IMR-90 (cell line): ENCODE results near the gene ROGDI. TPM values are rescaled to one million over a fixed set of nuclear protein-coding genes. Genes with fewer than 3 reads are reported as not detected.

Source experiments
- ATAC-seq: fragments of 200-7000 bp; cut with Tn5 transposase; 2 replicates; pipeline ENCODE4 v1.9.1; 2020; ENCODE audit warnings: low read depth, mild to moderate bottlenecking, moderate library complexity
- BruUV-seq: library from RNA; stranded (reverse); fragments of 400-500 nt; replicated peaks from 2 replicates; lab custom pipeline; 2021; lab: Mats Ljungman, UMichigan
- CTCF ChIA-PET: fragments of 300-600 bp; formaldehyde crosslinking; extraction: SDS; loops from one replicate; lab custom pipeline; 2021; ENCODE audit warnings: antibody characterized with exemption; lab: Yijun Ruan, JAX
- POLR2A ChIA-PET: fragments of 300-600 bp; sonication (Branson Sonifier 250); formaldehyde crosslinking; loops from one replicate; lab custom pipeline; 2022; ENCODE audit warnings: antibody characterized with exemption; ENCODE audit not compliant: unreplicated experiment; lab: Charles Lee
- DNase-seq: peaks from one replicate; pipeline ENCODE4 v3.0.0; 2013
- H2AFZ ChIP-seq: replicated peaks from 2 replicates; pipeline ENCODE3; 2013; ENCODE audit warnings: low read length, mild to moderate bottlenecking; ENCODE audit not compliant: poor library complexity
- H2AK5ac ChIP-seq: 2 replicates; pipeline ENCODE4 v1.6.1; 2013; ENCODE audit warnings: low read depth, low read length, inconsistent platforms
- H2AK9ac ChIP-seq: replicated peaks from 2 replicates; pipeline ENCODE3; 2013; ENCODE audit warnings: mild to moderate bottlenecking, low read depth, low read length, moderate library complexity; ENCODE audit not compliant: poor library complexity
- H2BK120ac ChIP-seq: 2 replicates; pipeline ENCODE4 v1.6.1; 2013; ENCODE audit warnings: low read depth, low read length, inconsistent platforms
- H2BK15ac ChIP-seq: 3 replicates; pipeline ENCODE4 v1.6.1; 2013; ENCODE audit warnings: low read depth, low read length, inconsistent platforms
- H2BK20ac ChIP-seq: 2 replicates; pipeline ENCODE4 v1.6.1; 2013; ENCODE audit warnings: low read depth, mild to moderate bottlenecking, inconsistent platforms, low read length, moderate library complexity
- H2BK5ac ChIP-seq: 2 replicates; pipeline ENCODE4 v1.6.1; 2013; ENCODE audit warnings: mild to moderate bottlenecking, low read depth, low read length, inconsistent platforms; ENCODE audit not compliant: poor library complexity, severe bottlenecking
- H3K14ac ChIP-seq: replicated peaks from 2 replicates; pipeline ENCODE4 v1.6.1; 2013; ENCODE audit warnings: low read depth, low read length, inconsistent platforms
- H3K18ac ChIP-seq: 2 replicates; pipeline ENCODE4 v1.6.1; 2013; ENCODE audit warnings: low read depth, low read length, control low read depth
- H3K23ac ChIP-seq: 2 replicates; pipeline ENCODE4 v1.6.1; 2013; ENCODE audit warnings: low read depth, low read length, inconsistent platforms
- H3K27ac ChIP-seq: 2 replicates; pipeline ENCODE4 v1.5.1; 2013; ENCODE audit warnings: mild to moderate bottlenecking, control low read depth, low read length; ENCODE audit not compliant: insufficient read depth
- H3K27me3 ChIP-seq: 2 replicates; pipeline ENCODE4 v1.6.1; 2013; ENCODE audit warnings: low read length; ENCODE audit not compliant: control insufficient read depth, insufficient read depth
- H3K36me3 ChIP-seq: 2 replicates; pipeline ENCODE4 v1.6.1; 2013; ENCODE audit warnings: low read length, mixed read lengths; ENCODE audit not compliant: control insufficient read depth, insufficient read depth
- H3K4ac ChIP-seq: 2 replicates; pipeline ENCODE4 v1.6.1; 2013; ENCODE audit warnings: low read depth, low read length, inconsistent platforms
- H3K4me1 ChIP-seq: 2 replicates; pipeline ENCODE4 v1.6.1; 2013; ENCODE audit warnings: low read length, mixed read lengths; ENCODE audit not compliant: control insufficient read depth, insufficient read depth
- H3K4me2 ChIP-seq: 2 replicates; pipeline ENCODE4 v1.6.1; 2013; ENCODE audit warnings: low read depth, mild to moderate bottlenecking, control low read depth, low read length, moderate library complexity
- H3K4me3 ChIP-seq: 2 replicates; pipeline ENCODE4 v1.5.1; 2013; ENCODE audit warnings: low read depth, mild to moderate bottlenecking, control low read depth, low read length, moderate library complexity; ENCODE audit not compliant: insufficient read depth
- H3K56ac ChIP-seq: 2 replicates; pipeline ENCODE4 v1.6.1; 2013; ENCODE audit warnings: low read length, inconsistent platforms; ENCODE audit not compliant: insufficient read depth; ENCODE audit errors: extremely low read depth
- H3K79me1 ChIP-seq, 2 experiments: 2 replicates each; pipeline ENCODE4 v1.6.1; 2013; ENCODE audit warnings: low read length in 2 of 2, inconsistent platforms in 1 of 2, low read depth in 1 of 2
- H3K9ac ChIP-seq: 2 replicates; pipeline ENCODE4 v1.6.1; 2013; ENCODE audit warnings: low read depth, low read length, control low read depth
- H3K9me1 ChIP-seq: 2 replicates; pipeline ENCODE4 v1.6.1; 2013; ENCODE audit warnings: low read length, inconsistent platforms; ENCODE audit not compliant: insufficient read depth
- H3K9me3 ChIP-seq: 2 replicates; pipeline ENCODE4 v1.6.1; 2013; ENCODE audit warnings: low read length; ENCODE audit not compliant: control insufficient read depth, insufficient read depth
- H4K20me1 ChIP-seq: 2 replicates; pipeline ENCODE4 v1.6.1; 2013; ENCODE audit warnings: low read length, inconsistent platforms; ENCODE audit not compliant: insufficient read depth
- H4K5ac ChIP-seq: 2 replicates; pipeline ENCODE4 v1.6.1; 2013; ENCODE audit warnings: mild to moderate bottlenecking, low read depth, low read length, control low read depth
- H4K8ac ChIP-seq, 2 experiments: 2 replicates each; pipeline ENCODE4 v1.6.1; 2013; ENCODE audit warnings: low read depth in 2 of 2, low read length in 2 of 2, control low read depth in 1 of 2, inconsistent platforms in 1 of 2
- H4K91ac ChIP-seq: 2 replicates; pipeline ENCODE4 v1.6.1; 2013; ENCODE audit warnings: low read depth, low read length, inconsistent platforms; ENCODE audit not compliant: insufficient read depth
- BHLHE40 ChIP-seq: fragments of 150-350 bp; IDR thresholded peaks from 2 replicates; pipeline ENCODE4 v1.6.1; 2016; ENCODE audit warnings: mild to moderate bottlenecking, low read depth, low read length
- CHD1 ChIP-seq: IDR thresholded peaks from 2 replicates; pipeline ENCODE4 v1.6.1; 2012; ENCODE audit warnings: low read depth, low read length, improper control_type of control experiment
- CTCF ChIP-seq: conservative IDR thresholded peaks from 2 replicates; pipeline ENCODE4 v1.5.1; 2012; ENCODE audit warnings: mild to moderate bottlenecking, low read depth, low read length, improper control_type of control experiment
- ELK1 ChIP-seq: fragments of 150-350 bp; IDR thresholded peaks from 2 replicates; pipeline ENCODE4 v1.6.1; 2016; ENCODE audit warnings: low read depth, mild to moderate bottlenecking, low read length, moderate library complexity, borderline replicate concordance
- FOS ChIP-seq: fragments of 150-350 bp; IDR thresholded peaks from 2 replicates; pipeline ENCODE4 v1.6.1; 2016; ENCODE audit warnings: low read depth, low read length
- MAFK ChIP-seq: IDR thresholded peaks from 2 replicates; pipeline ENCODE4 v1.6.1; 2012; ENCODE audit warnings: low read depth, low read length, improper control_type of control experiment
- MXI1 ChIP-seq: IDR thresholded peaks from 2 replicates; pipeline ENCODE4 v1.6.1; 2012; ENCODE audit warnings: low read depth, mild to moderate bottlenecking, low read length, moderate library complexity, borderline replicate concordance
- NFE2L2 ChIP-seq: fragments of 150-350 bp; IDR thresholded peaks from 2 replicates; pipeline ENCODE4 v1.6.1; 2016; ENCODE audit warnings: low read depth, mild to moderate bottlenecking, low read length
- POLR2A ChIP-seq: IDR thresholded peaks from 2 replicates; pipeline ENCODE4 v1.6.1; 2012; ENCODE audit warnings: mild to moderate bottlenecking, low read depth, low read length
- RCOR1 ChIP-seq: IDR thresholded peaks from 2 replicates; pipeline ENCODE4 v1.6.1; 2012; ENCODE audit warnings: mild to moderate bottlenecking, low read length, improper control_type of control experiment; ENCODE audit not compliant: insufficient replicate concordance
- RFX5 ChIP-seq: IDR thresholded peaks from 2 replicates; pipeline ENCODE4 v1.8.0; 2012; ENCODE audit warnings: low read depth, mild to moderate bottlenecking, low read length, moderate library complexity
- SMC3 ChIP-seq: fragments of 150-350 bp; IDR thresholded peaks from 2 replicates; pipeline ENCODE4 v1.6.1; 2016; ENCODE audit warnings: low read depth, mild to moderate bottlenecking, antibody characterized with exemption, low read length, moderate library complexity
- USF2 ChIP-seq: fragments of 150-350 bp; IDR thresholded peaks from 2 replicates; pipeline ENCODE4 v1.6.1; 2017; ENCODE audit warnings: mild to moderate bottlenecking, antibody characterized with exemption, low read length, low read depth
- WGBS, 2 experiments: methylation state at CpG; one replicate each; pipeline versions ENCODE4 v1.1.5 to v1.1.7; 2013; ENCODE audit warnings: missing lambda C conversion rate in 2 of 2; ENCODE audit not compliant: insufficient read length in 1 of 2; ENCODE audit errors: extremely low coverage in 2 of 2; 5-methylcytosine and 5-hydroxymethylcytosine counted together
- dilution Hi-C: fragments of 300-500 bp; cut with HindIII; formaldehyde crosslinking; loops from one replicate; pipeline ENCODE4 v1.14.3; 2018; ENCODE audit warnings: low sequenced_read_pairs; ENCODE audit not compliant: unreplicated experiment
- in situ Hi-C: fragments of 300-500 bp; cut with MboI; formaldehyde crosslinking; loops from 3 replicates; pipeline ENCODE4 v1.14.3; 2019; ENCODE audit warnings: low sequenced_read_pairs, inconsistent platforms, mixed read lengths
- intact Hi-C: fragments of 100-400 bp; cut with micrococcal nuclease; formaldehyde crosslinking; loops from 2 replicates; pipeline ENCODE4 v1.10.0; 2022
- polyA plus RNA-seq, 3 experiments: library from polyadenylated mRNA; depleted of rRNA; stranded (reverse); fragments of >200 nt; gene quantifications; 2 replicates each; pipeline ENCODE4 v1.2.3, GENCODE V29; 2012; ENCODE audit warnings: low replicate concordance in 1 of 3
- total RNA-seq: library from RNA; depleted of rRNA; stranded (reverse); fragments of >200 nt; gene quantifications from 2 replicates; pipeline ENCODE4 v1.2.3, GENCODE V29; 2012

Gene ROGDI
- total and polyA plus RNA-seq, 2 of the 4 experiments (the other 2 are of a cell fraction) = 13.6 to 27.1 TPM

GRCh38 chr16:4801051-4801961 lies 1.1 kb downstream of the ROGDI start:
- H3K4me3 ChIP-seq = peak overlapping the region; percentile 94
- intact Hi-C loops (loop anchor here (5.0 kb wide), 1 partner anchor 34 kb away; the partner anchor contains the start of gene ZNF500), dilution Hi-C loops (no loop called here), in situ Hi-C loops (no loop called here)
- peak overlapping the region; percentile 36 to 79; a peak in 3 of 4 replicates for H4K8ac ChIP-seq
- H2BK120ac ChIP-seq = no peak overlapping the region
- H3K4me1 ChIP-seq = peaks cover 5% of the 10 kb centered on the region; the same call in 1 of the 2 replicates
- DNase-seq (no peak), ATAC-seq (no peak)
- 0 out of 2 replicates have a peak overlapping the region, but pooled peaks have one; percentile 50 for H3K14ac ChIP-seq
- ChIA-PET POLR2A (no interaction called here), CTCF (no interaction called here)
- peak overlapping the region; percentile 57 for H3K9ac ChIP-seq
- peak overlapping the region; percentile 97 for H2AFZ ChIP-seq
- peaks cover 21% of the 10 kb centered on the region for H3K36me3 ChIP-seq
- H2BK5ac ChIP-seq = no peak overlapping the region
- H3K79me1 ChIP-seq = peaks cover 0 to 7% of the 10 kb centered on the region in 2 experiments; a peak in 1 of 4 replicates
- peak overlapping the region; percentile 91 for H2AK9ac ChIP-seq
- H3K9me3 ChIP-seq = no peaks in the 10 kb centered on the region
- H3K27ac ChIP-seq = no peak overlapping the region
- no peaks in the 10 kb centered on the region; the same call in 1 of the 2 replicates for H4K20me1 ChIP-seq
- 0 out of 2 replicates have a peak overlapping the region, but pooled peaks have one; percentile 15 for H2AK5ac ChIP-seq
- no peak overlapping the region for H4K5ac ChIP-seq
- no TSS peak for BruUV-seq
- no peak overlapping the region for H4K91ac ChIP-seq
- no peak overlapping the region for H3K18ac ChIP-seq
- 87% methylated on average over 3 of the region's 29 CpGs; no CpG with 5 or more reads in 1 of the 2 experiments for WGBS, 2 experiments
- H2BK15ac ChIP-seq = no peak overlapping the region
- H3K23ac ChIP-seq = peak overlapping the region; percentile 69
- no peak overlapping the region; the same call in 1 of the 2 replicates for H3K4ac ChIP-seq
- no peaks in the 10 kb centered on the region for H3K27me3 ChIP-seq
- no peaks in the 10 kb centered on the region for H3K9me1 ChIP-seq
- no peak overlapping the region for H2BK20ac ChIP-seq
- H3K4me2 ChIP-seq = peak overlapping the region; percentile 75
- no peak overlapping the region for H3K56ac ChIP-seq
- TF ChIP-seq RFX5 (no peak), SMC3 (no peak), CTCF (no peak), BHLHE40 (no peak), NFE2L2 (no peak), MXI1 (no peak), RCOR1 (no peak), MAFK (no peak), ELK1 (no peak), FOS (no peak), USF2 (no peak), CHD1 (no peak), POLR2A (no peak)
